ENCODE data around the gene OR8B4. TPM values are rescaled to one million over a fixed set of nuclear protein-coding genes. Genes with fewer than 3 reads are reported as not detected.

The OR8B4 gene
- total and polyA plus RNA-seq, 2 donors (not counting 1 experiment from before 2014, with no cell fraction given): not detected

DNA sequence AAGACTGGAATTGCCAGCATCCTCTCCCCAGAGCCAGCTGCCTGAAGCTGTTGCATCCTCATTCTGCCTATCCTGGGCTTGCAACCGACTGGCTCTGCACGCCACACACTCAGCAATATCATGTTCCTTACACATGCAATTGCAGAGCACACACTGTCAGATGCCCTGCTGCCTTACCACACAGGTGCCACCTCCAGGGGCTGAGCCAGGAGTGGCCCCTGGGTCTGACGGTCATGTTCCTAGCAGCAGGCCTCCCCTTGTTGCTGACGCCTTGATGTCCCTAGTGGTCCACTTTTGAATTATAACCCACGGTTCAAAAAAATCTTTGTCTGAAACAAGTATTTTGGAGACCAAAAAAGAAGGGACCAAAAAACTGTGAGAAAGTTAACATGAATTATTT is 39.3 kb upstream of the OR8B4 start:
- H3K4me1 Mint-ChIP-seq: no peaks in the 10 kb centered on the region
- ChIA-PET POLR2A (no interaction called here), CTCF (no interaction called here)
- no peak overlapping the region for H3K27ac Mint-ChIP-seq
- Histone ChIP-seq H3K27ac (ENCODE audit: low read length in 2 of 2) (no peak overlapping the region), H3K4me1 (ENCODE audit: control insufficient read depth in 2 of 2, insufficient read depth in 2 of 2, low read length in 2 of 2) (no peaks in the 10 kb centered on the region), H3K4me2 (replicated peaks; ENCODE audit: low read depth, low read length, poor library complexity, severe bottlenecking) (no peak overlapping the region), H3K9me3 (ENCODE audit: control extremely low read depth in 1 of 3, control insufficient read depth in 2 of 3, insufficient read depth in 1 of 3, low read length in 2 of 3) (peaks cover 0 to 6% (median 0%) of the 10 kb centered on the region in 3 donors), H2AFZ (ENCODE audit: insufficient read depth, low read depth, low read length, poor library complexity, severe bottlenecking) (no peak overlapping the region), H4K20me1 (ENCODE audit: control insufficient read depth, insufficient read depth, low read length, poor library complexity, severe bottlenecking) (no peaks in the 10 kb centered on the region), H3K9ac (ENCODE audit: low read length) (no peak overlapping the region), H3K4me3 (ENCODE audit: control extremely low read depth in 1 of 5, extremely low read depth in 1 of 5, insufficient read depth in 1 of 5, low read depth in 2 of 5, low read length in 4 of 5) (no peak overlapping the region), H3K79me2 (ENCODE audit: control insufficient read depth, insufficient read depth, low read length) (no peaks in the 10 kb centered on the region), H3K36me3 (replicated peaks in 1 of 2; ENCODE audit: control extremely low read depth in 1 of 2, control insufficient read depth in 1 of 2, extremely low read depth in 1 of 2, insufficient read depth in 2 of 2, low read length in 1 of 2) (no peaks in the 10 kb centered on the region), H3K27me3 (replicated peaks in 1 of 4; ENCODE audit: control extremely low read depth in 1 of 4, control insufficient read depth in 3 of 4, insufficient read depth in 4 of 4, low read length in 3 of 4) (no peaks in the 10 kb centered on the region)
- H3K9me3 Mint-ChIP-seq (ENCODE audit: insufficient read depth): no peaks in the 10 kb centered on the region
- H3K27me3 Mint-ChIP-seq: peaks cover 14% of the 10 kb centered on the region
- ATAC-seq (ENCODE audit: low read depth): no peak
- TF ChIP-seq CTCF (IDR thresholded peaks at IDR 0.05): no peak
- TF ChIP-seq EZH2 (IDR thresholded peaks at IDR 0.05; ENCODE audit: borderline replicate concordance, insufficient read depth, low read depth, low read length, poor library complexity, severe bottlenecking): no peak
- H3K4me3 Mint-ChIP-seq: no peak overlapping the region
- 92% methylated on average over 4 of the region's 5 CpGs for WGBS (ENCODE audit: insufficient coverage)
- no peak for DNase-seq
- intact Hi-C loops (cut with micrococcal nuclease): no loop called here

- Mint-ChIP-seq H3K9me3 (ENCODE audit: insufficient read depth) (no peaks in the 10 kb centered on the region), H3K27me3 (peaks cover 13% of the 10 kb centered on the region), H3K4me3 (no peak overlapping the region), H3K4me1 (no peaks in the 10 kb centered on the region), H3K27ac (no peak overlapping the region)
- DNase-seq (no peak), ATAC-seq (ENCODE audit: low read depth) (no peak)
- no peak overlapping the region for H3K4me3 ChIP-seq (ENCODE audit: control extremely low read depth in 1 of 5, extremely low read depth in 1 of 5, insufficient read depth in 1 of 5, low read depth in 2 of 5, low read length in 4 of 5)
- 87% methylated on average over 3 of the region's 3 CpGs for WGBS (ENCODE audit: insufficient coverage)
- no peaks in the 10 kb centered on the region for H3K4me1 ChIP-seq (ENCODE audit: control insufficient read depth in 2 of 2, insufficient read depth in 2 of 2, low read length in 2 of 2)
- no peaks in the 10 kb centered on the region for H3K79me2 ChIP-seq (ENCODE audit: control insufficient read depth, insufficient read depth, low read length)
- H3K4me2 ChIP-seq (replicated peaks; ENCODE audit: low read depth, low read length, poor library complexity, severe bottlenecking): no peak overlapping the region
- H3K9me3 ChIP-seq (ENCODE audit: control extremely low read depth in 1 of 3, control insufficient read depth in 2 of 3, insufficient read depth in 1 of 3, low read length in 2 of 3): peaks cover 0 to 6% (median 0%) of the 10 kb centered on the region in 3 donors
- ChIA-PET CTCF (no interaction called here), POLR2A (no interaction called here)
- no peaks in the 10 kb centered on the region for H3K36me3 ChIP-seq (replicated peaks in 1 of 2; ENCODE audit: control extremely low read depth in 1 of 2, control insufficient read depth in 1 of 2, extremely low read depth in 1 of 2, insufficient read depth in 2 of 2, low read length in 1 of 2)
- no peak overlapping the region for H2AFZ ChIP-seq (ENCODE audit: insufficient read depth, low read depth, low read length, poor library complexity, severe bottlenecking)
- intact Hi-C loops (cut with micrococcal nuclease): no loop called here
- no peak overlapping the region for H3K27ac ChIP-seq (ENCODE audit: low read length in 2 of 2)
- H4K20me1 ChIP-seq (ENCODE audit: control insufficient read depth, insufficient read depth, low read length, poor library complexity, severe bottlenecking): no peaks in the 10 kb centered on the region
- TF ChIP-seq EZH2 (IDR thresholded peaks at IDR 0.05; ENCODE audit: borderline replicate concordance, insufficient read depth, low read depth, low read length, poor library complexity, severe bottlenecking) (no peak), CTCF (IDR thresholded peaks at IDR 0.05) (no peak)
- H3K27me3 ChIP-seq (replicated peaks in 1 of 4; ENCODE audit: control extremely low read depth in 1 of 4, control insufficient read depth in 3 of 4, insufficient read depth in 4 of 4, low read length in 3 of 4): no peaks in the 10 kb centered on the region
- H3K9ac ChIP-seq (ENCODE audit: low read length): no peak overlapping the region
These were observed 38.7 kb upstream of the OR8B4 start for GRCh38 chr11:124463324-124463723.

Measured in B cell (primary cell).